ENCODE measurements around the gene RAPGEF3.

The RAPGEF3 gene

GRCh38 chr12:47789712-47790489 is 31.2 kb upstream of the RAPGEF3 start:
- Histone ChIP-seq H3K9me3 (ENCODE audit: control insufficient read depth in 1 of 2, low read length in 2 of 2) (no peaks in the 10 kb centered on the region), H3K27ac (ENCODE audit: low read length) (no peak overlapping the region), H3K36me3 (ENCODE audit: control insufficient read depth in 1 of 2, insufficient read depth in 2 of 2, low read length in 2 of 2) (peaks cover 72 to 98% of the 10 kb centered on the region in 2 donors), H3K27me3 (ENCODE audit: low read depth, low read length) (no peaks in the 10 kb centered on the region), H3K4me3 (ENCODE audit: low read depth in 1 of 2, low read length in 2 of 2) (no peak overlapping the region), H3K4me1 (ENCODE audit: control insufficient read depth in 1 of 2, insufficient read depth in 2 of 2, low read length in 2 of 2) (no peaks in the 10 kb centered on the region)

- peaks cover 74 to 98% of the 10 kb centered on the region in 2 donors for H3K36me3 ChIP-seq (ENCODE audit: control insufficient read depth in 1 of 2, insufficient read depth in 2 of 2, low read length in 2 of 2)
- H3K4me3 ChIP-seq (ENCODE audit: low read depth in 1 of 2, low read length in 2 of 2) = no peak overlapping the region
- no peak overlapping the region for H3K27ac ChIP-seq (ENCODE audit: low read length)
- H3K9me3 ChIP-seq (ENCODE audit: control insufficient read depth in 1 of 2, low read length in 2 of 2) = no peaks in the 10 kb centered on the region
- no peaks in the 10 kb centered on the region for H3K27me3 ChIP-seq (ENCODE audit: low read depth, low read length)
- H3K4me1 ChIP-seq (ENCODE audit: control insufficient read depth in 1 of 2, insufficient read depth in 2 of 2, low read length in 2 of 2) = no peaks in the 10 kb centered on the region
Observed at GRCh38 chr12:47789141-47789540, 30.5 kb upstream of the RAPGEF3 start.

GRCh38 chr12:47787596-47788319 is 29.1 kb upstream of the RAPGEF3 start:
- Histone ChIP-seq H3K4me3 (ENCODE audit: low read depth in 1 of 2, low read length in 2 of 2) (no peak overlapping the region), H3K4me1 (ENCODE audit: control insufficient read depth in 1 of 2, insufficient read depth in 2 of 2, low read length in 2 of 2) (no peaks in the 10 kb centered on the region), H3K9me3 (ENCODE audit: control insufficient read depth in 1 of 2, low read length in 2 of 2) (no peaks in the 10 kb centered on the region), H3K36me3 (ENCODE audit: control insufficient read depth in 1 of 2, insufficient read depth in 2 of 2, low read length in 2 of 2) (peaks cover 79 to 99% of the 10 kb centered on the region in 2 donors), H3K27ac (ENCODE audit: low read length) (no peak overlapping the region), H3K27me3 (ENCODE audit: low read depth, low read length) (no peaks in the 10 kb centered on the region)

- H3K9me3 ChIP-seq (ENCODE audit: control insufficient read depth in 1 of 2, low read length in 2 of 2) = no peaks in the 10 kb centered on the region
- H3K4me1 ChIP-seq (ENCODE audit: control insufficient read depth in 1 of 2, insufficient read depth in 2 of 2, low read length in 2 of 2) = no peaks in the 10 kb centered on the region
- no peaks in the 10 kb centered on the region for H3K27me3 ChIP-seq (ENCODE audit: low read depth, low read length)
- H3K4me3 ChIP-seq (ENCODE audit: low read depth in 1 of 2, low read length in 2 of 2) = no peak overlapping the region
- H3K36me3 ChIP-seq (ENCODE audit: control insufficient read depth in 1 of 2, insufficient read depth in 2 of 2, low read length in 2 of 2) = peaks cover 79 to 100% of the 10 kb centered on the region in 2 donors
- no peak overlapping the region for H3K27ac ChIP-seq (ENCODE audit: low read length)
Observed at GRCh38 chr12:47786662-47787280, 28.1 kb upstream of the RAPGEF3 start.

- Histone ChIP-seq H3K9me3 (ENCODE audit: control insufficient read depth in 1 of 2, low read length in 2 of 2) (no peaks in the 10 kb centered on the region), H3K27me3 (ENCODE audit: low read depth, low read length) (no peaks in the 10 kb centered on the region), H3K27ac (ENCODE audit: low read length) (peak overlapping the region; percentile 29), H3K36me3 (ENCODE audit: control insufficient read depth in 1 of 2, insufficient read depth in 2 of 2, low read length in 2 of 2) (peaks cover 76 to 94% of the 10 kb centered on the region in 2 donors), H3K4me1 (ENCODE audit: control insufficient read depth in 1 of 2, insufficient read depth in 2 of 2, low read length in 2 of 2) (no peaks in the 10 kb centered on the region), H3K4me3 (ENCODE audit: low read depth in 1 of 2, low read length in 2 of 2) (no peak overlapping the region)
Observed at GRCh38 chr12:47785887-47786661, 27.4 kb upstream of the RAPGEF3 start.

GRCh38 chr12:47785036-47785886 is 26.6 kb upstream of the RAPGEF3 start:
- Histone ChIP-seq H3K4me3 (ENCODE audit: low read depth in 1 of 2, low read length in 2 of 2) (no peak overlapping the region), H3K27ac (ENCODE audit: low read length) (peak overlapping the region; percentile 29), H3K4me1 (ENCODE audit: control insufficient read depth in 1 of 2, insufficient read depth in 2 of 2, low read length in 2 of 2) (no peaks in the 10 kb centered on the region), H3K36me3 (ENCODE audit: control insufficient read depth in 1 of 2, insufficient read depth in 2 of 2, low read length in 2 of 2) (peaks cover 69 to 86% of the 10 kb centered on the region in 2 donors), H3K9me3 (ENCODE audit: control insufficient read depth in 1 of 2, low read length in 2 of 2) (no peaks in the 10 kb centered on the region), H3K27me3 (ENCODE audit: low read depth, low read length) (no peaks in the 10 kb centered on the region)

- Histone ChIP-seq H3K36me3 (ENCODE audit: control insufficient read depth in 1 of 2, insufficient read depth in 2 of 2, low read length in 2 of 2) (peaks cover 60 to 75% of the 10 kb centered on the region in 2 donors), H3K27ac (ENCODE audit: low read length) (no peak overlapping the region), H3K27me3 (ENCODE audit: low read depth, low read length) (no peaks in the 10 kb centered on the region), H3K4me3 (ENCODE audit: low read depth in 1 of 2, low read length in 2 of 2) (no peak overlapping the region), H3K9me3 (ENCODE audit: control insufficient read depth in 1 of 2, low read length in 2 of 2) (no peaks in the 10 kb centered on the region), H3K4me1 (ENCODE audit: control insufficient read depth in 1 of 2, insufficient read depth in 2 of 2, low read length in 2 of 2) (peaks cover 0 to under 1% of the 10 kb centered on the region in 2 donors)
Observed at GRCh38 chr12:47783821-47784819, 25.4 kb upstream of the RAPGEF3 start.

- H3K4me1 ChIP-seq (ENCODE audit: control insufficient read depth in 1 of 2, insufficient read depth in 2 of 2, low read length in 2 of 2) = peaks cover 0 to 9% of the 10 kb centered on the region in 2 donors
- peaks cover 52 to 65% of the 10 kb centered on the region in 2 donors for H3K36me3 ChIP-seq (ENCODE audit: control insufficient read depth in 1 of 2, insufficient read depth in 2 of 2, low read length in 2 of 2)
- no peaks in the 10 kb centered on the region for H3K9me3 ChIP-seq (ENCODE audit: control insufficient read depth in 1 of 2, low read length in 2 of 2)
- no peak overlapping the region for H3K27ac ChIP-seq (ENCODE audit: low read length)
- no peaks in the 10 kb centered on the region for H3K27me3 ChIP-seq (ENCODE audit: low read depth, low read length)
- no peak overlapping the region for H3K4me3 ChIP-seq (ENCODE audit: low read depth in 1 of 2, low read length in 2 of 2)
Observed at GRCh38 chr12:47783024-47783755, 24.5 kb upstream of the RAPGEF3 start.

GRCh38 chr12:47782372-47782770 is 23.7 kb upstream of the RAPGEF3 start:
- peaks cover 0 to 18% of the 10 kb centered on the region in 2 donors for H3K4me1 ChIP-seq (ENCODE audit: control insufficient read depth in 1 of 2, insufficient read depth in 2 of 2, low read length in 2 of 2)
- H3K9me3 ChIP-seq (ENCODE audit: control insufficient read depth in 1 of 2, low read length in 2 of 2) = no peaks in the 10 kb centered on the region
- H3K4me3 ChIP-seq (ENCODE audit: low read depth in 1 of 2, low read length in 2 of 2) = no peak overlapping the region
- H3K36me3 ChIP-seq (ENCODE audit: control insufficient read depth in 1 of 2, insufficient read depth in 2 of 2, low read length in 2 of 2) = peaks cover 43 to 57% of the 10 kb centered on the region in 2 donors
- peak overlapping the region; percentile 3 for H3K27ac ChIP-seq (ENCODE audit: low read length)
- no peaks in the 10 kb centered on the region for H3K27me3 ChIP-seq (ENCODE audit: low read depth, low read length)

Data from muscle layer of duodenum (tissue), 2 donors.